Measurements from ENCODE around the gene ATG4C. TPM values are rescaled to one million over a fixed set of nuclear protein-coding genes. Genes with fewer than 3 reads are reported as not detected.

Gene ATG4C
- total and polyA plus RNA-seq, 11 donors = 4.0 to 14.2 (median 8.9) TPM

DNA sequence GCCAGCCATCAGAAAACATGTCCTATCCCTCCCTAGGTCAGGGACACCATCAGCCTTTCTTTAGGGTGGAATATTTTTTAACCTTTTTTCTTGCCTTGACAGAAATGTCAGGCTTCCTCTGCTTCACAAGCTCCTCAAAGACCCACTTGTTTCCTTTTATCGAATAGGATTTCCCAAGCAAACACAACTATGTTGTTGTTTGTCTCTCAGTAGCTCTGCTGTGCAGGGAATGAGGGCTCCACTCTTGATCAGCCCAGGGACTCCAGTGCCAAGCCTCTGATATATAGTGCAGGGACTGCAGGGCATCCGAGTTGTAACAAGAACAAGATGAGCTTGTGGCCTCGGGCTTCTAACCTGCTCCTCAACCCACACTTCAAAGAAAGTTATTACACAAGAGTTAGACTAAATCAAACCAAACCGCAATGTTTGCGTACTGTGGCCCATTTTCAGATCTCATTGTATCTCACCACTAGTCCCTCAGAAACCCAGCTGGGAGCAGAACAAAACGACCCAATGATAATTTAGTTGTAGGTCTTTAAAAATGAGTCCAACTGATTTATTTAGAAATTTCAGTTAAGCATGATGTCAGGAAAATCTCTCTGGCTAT, 108.1 kb downstream of the ATG4C start:
- H3K9me3 ChIP-seq = no peaks in the 10 kb centered on the region
- intact Hi-C loops (cut with DNase I) = no loop called here
- WGBS, 4 donors = 77 to 87% (median 83%) methylated on average over 6 of the region's 6 CpGs
- ATAC-seq (no peak), DNase-seq (no peak)
- no peak overlapping the region for H3K4me3 ChIP-seq
- no peaks in the 10 kb centered on the region for H3K4me1 ChIP-seq
- peaks cover 0 to 6% (median 0%) of the 10 kb centered on the region in 9 donors for H3K27me3 ChIP-seq
- H3K27ac ChIP-seq = no peak overlapping the region
- no peak for TF ChIP-seq POLR2A (IDR thresholded peaks at IDR 0.05)
- TF ChIP-seq, protein P1, sequence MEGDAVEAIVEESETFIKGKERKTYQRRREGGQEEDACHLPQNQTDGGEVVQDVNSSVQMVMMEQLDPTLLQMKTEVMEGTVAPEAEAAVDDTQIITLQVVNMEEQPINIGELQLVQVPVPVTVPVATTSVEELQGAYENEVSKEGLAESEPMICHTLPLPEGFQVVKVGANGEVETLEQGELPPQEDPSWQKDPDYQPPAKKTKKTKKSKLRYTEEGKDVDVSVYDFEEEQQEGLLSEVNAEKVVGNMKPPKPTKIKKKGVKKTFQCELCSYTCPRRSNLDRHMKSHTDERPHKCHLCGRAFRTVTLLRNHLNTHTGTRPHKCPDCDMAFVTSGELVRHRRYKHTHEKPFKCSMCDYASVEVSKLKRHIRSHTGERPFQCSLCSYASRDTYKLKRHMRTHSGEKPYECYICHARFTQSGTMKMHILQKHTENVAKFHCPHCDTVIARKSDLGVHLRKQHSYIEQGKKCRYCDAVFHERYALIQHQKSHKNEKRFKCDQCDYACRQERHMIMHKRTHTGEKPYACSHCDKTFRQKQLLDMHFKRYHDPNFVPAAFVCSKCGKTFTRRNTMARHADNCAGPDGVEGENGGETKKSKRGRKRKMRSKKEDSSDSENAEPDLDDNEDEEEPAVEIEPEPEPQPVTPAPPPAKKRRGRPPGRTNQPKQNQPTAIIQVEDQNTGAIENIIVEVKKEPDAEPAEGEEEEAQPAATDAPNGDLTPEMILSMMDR (IDR thresholded peaks at IDR 0.05) = no peak
- no peaks in the 10 kb centered on the region for H3K36me3 ChIP-seq

DNA sequence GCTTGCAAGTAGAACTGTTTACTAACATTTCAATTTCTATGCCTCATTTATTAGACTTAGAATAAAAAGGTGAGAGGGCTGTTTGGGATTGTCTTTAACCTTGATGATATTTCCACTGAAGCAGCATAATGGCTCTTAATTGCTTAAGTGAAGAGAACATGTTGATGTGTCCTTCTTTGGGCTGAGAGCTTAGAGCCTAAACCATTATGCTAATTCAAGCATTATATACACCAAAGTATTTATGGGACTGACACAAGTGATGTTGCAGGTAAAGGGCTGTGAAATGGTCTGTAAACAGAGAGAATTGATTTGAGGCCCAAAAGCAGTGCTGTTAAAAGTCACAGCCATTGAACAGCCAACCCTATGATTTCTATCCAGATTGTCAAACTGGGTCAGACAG, 113.9 kb downstream of the ATG4C start:
- Histone ChIP-seq H3K27ac (no peak overlapping the region), H3K36me3 (no peaks in the 10 kb centered on the region), H3K4me3 (no peak overlapping the region), H3K4me1 (no peaks in the 10 kb centered on the region), H3K27me3 (no peaks in the 10 kb centered on the region), H3K9me3 (no peaks in the 10 kb centered on the region)
- DNase-seq = no peak
- TF ChIP-seq, protein P1 (IDR thresholded peaks at IDR 0.05) = no peak
- TF ChIP-seq POLR2A (IDR thresholded peaks at IDR 0.05) = no peak
- intact Hi-C loops (cut with DNase I) = no loop called here
- no peak for ATAC-seq

GRCh38 chr1:62900566-62900965, 116.6 kb downstream of the ATG4C start:
- no peaks in the 10 kb centered on the region for H3K27me3 ChIP-seq
- DNase-seq (no peak), ATAC-seq (no peak)
- no peak overlapping the region for H3K4me3 ChIP-seq
- no peak for TF ChIP-seq POLR2A (IDR thresholded peaks at IDR 0.05)
- TF ChIP-seq, protein P1 (IDR thresholded peaks at IDR 0.05) = no peak
- 91 to 96% (median 92%) methylated on average over 1 of the region's 1 CpG for WGBS, 4 donors
- H3K4me1 ChIP-seq = no peaks in the 10 kb centered on the region
- no peak overlapping the region for H3K27ac ChIP-seq
- intact Hi-C loops (cut with DNase I) = no loop called here
- H3K9me3 ChIP-seq = no peaks in the 10 kb centered on the region
- no peaks in the 10 kb centered on the region for H3K36me3 ChIP-seq

DNA sequence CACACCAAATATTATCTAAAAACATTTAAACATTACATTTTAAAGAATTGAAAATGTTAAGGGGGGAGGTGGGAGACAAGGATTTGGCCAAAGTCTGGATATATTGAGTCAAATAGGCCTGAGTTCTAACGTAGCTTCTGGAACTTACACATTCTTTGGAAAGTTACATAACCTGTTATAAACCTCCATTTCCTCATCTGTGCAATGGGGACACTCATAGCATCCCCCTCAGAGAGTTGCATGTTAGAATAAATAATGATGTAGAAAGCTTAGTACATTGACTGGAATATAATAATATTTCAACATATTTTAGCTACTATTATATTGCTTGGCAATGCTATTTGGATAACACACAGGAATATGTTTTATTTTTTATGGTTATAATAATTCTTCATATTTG, 117.7 kb downstream of the ATG4C start:
- Histone ChIP-seq H3K9me3 (no peaks in the 10 kb centered on the region), H3K27ac (no peak overlapping the region), H3K4me1 (no peaks in the 10 kb centered on the region), H3K27me3 (no peaks in the 10 kb centered on the region), H3K36me3 (no peaks in the 10 kb centered on the region), H3K4me3 (no peak overlapping the region)
- DNase-seq = no peak
- intact Hi-C loops (cut with DNase I) = no loop called here
- TF ChIP-seq, protein P1 (IDR thresholded peaks at IDR 0.05) = no peak
- no peak for TF ChIP-seq POLR2A (IDR thresholded peaks at IDR 0.05)
- 69 to 83% (median 80%) methylated on average over 1 of the region's 1 CpG for WGBS, 4 donors
- no peak for ATAC-seq
